Activated T-helper 1 cell treated with Interleukin-2 at 50 U/mL for 16 hours (primary cell): ENCODE results near the gene MBNL2.

Experiments used
- DNase-seq: peaks from one replicate; pipeline ENCODE4 v3.0.0-alpha.2; 2020; ENCODE audit warnings: low read depth

Gene MBNL2

DNA sequence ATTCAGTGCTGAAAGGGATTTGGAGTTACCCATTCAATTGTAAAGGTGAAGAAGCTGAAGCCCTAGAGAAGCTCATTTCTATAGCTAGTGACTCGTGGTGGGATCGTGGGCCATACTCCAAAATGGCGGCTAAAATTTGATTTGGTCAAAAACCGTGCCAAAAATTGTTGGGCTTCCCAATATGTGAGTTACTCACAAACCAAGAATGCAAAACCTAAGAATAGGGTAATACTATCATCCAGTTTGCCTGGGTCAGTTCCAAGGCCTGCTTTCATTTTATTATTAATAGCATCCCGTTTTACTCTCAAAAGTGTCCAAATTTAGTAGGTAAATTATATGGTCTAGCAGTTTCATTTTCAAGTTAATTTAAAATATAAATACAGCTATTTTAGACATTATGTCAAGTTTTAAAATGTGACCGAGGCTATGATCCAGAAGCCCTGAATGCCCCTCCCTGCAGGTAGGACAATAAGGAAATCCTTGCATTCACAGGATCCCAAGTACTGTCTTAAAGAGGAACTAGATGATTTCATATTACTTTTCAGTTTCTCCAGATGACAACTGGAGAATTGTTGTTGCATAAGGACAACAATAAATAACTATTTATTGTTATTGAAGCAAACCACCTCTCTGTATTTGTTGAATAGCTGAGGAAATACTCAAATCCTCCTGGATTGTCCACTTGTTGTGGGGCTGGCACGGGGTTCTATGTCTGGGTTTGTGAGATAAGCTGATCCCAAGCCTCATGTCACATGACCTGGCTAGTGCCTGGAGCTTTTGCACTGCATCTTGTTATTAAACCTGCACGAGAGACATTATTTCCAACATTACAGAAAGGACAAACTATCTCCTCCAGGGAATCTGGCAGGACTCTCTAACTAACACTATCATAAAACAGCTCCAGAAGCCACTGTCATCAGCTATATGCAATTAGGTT, 200.3 kb downstream of the MBNL2 start:
- DNase-seq: no peak

DNA sequence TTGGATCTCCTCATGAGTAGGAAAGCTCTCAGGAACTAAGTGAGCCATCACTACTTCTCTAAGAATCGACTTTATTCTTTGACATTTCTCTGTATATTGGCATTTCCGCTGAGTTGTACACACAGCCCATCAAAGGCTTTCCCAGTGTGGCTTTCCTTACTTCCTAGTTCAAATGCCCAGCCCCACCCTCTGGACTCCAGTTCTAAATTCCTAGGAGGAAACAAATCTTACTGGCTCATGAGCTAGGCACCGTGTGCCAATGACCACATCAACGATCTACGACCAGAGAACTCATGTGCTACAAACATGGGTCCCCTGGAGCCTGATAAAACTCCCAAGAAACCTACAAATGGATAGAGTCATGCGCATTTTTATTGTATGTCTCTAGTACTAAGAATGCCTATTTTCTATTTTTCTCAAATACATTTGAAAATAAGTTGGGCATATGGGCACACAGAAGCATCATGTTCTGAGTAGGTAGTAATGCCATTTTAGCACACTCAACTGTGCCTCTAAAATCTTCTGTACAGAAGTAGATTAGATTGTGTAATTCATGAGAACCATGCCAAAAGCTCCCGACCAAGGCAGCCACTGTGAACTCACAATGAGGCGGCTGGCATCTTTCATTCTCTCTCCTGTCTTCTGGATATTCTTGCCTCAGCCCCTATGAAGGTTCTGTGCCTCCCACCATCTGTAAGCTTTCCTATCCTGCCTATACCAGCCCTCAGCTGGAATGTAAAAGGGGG, 201.3 kb downstream of the MBNL2 start:
- DNase-seq: no peak

DNA sequence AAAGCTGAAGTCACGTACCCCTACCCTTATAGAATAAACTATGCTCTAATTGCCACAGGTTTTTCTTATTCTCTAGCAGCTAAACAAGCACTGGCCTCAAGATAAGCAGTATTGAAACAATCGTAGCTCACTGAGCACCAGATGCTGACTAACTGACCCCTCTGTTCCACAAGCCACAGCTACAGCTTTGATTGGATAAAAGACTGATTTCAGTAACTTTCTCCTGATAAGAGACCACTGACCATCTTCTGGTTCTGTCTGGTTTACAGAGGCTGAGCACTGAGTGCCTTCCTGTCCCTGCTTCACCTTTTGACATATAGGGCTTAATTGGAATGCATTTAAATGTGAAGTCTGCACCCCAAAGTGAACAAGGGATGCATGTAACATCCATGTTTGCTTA, 203.5 kb downstream of the MBNL2 start:
- no peak for DNase-seq

DNA sequence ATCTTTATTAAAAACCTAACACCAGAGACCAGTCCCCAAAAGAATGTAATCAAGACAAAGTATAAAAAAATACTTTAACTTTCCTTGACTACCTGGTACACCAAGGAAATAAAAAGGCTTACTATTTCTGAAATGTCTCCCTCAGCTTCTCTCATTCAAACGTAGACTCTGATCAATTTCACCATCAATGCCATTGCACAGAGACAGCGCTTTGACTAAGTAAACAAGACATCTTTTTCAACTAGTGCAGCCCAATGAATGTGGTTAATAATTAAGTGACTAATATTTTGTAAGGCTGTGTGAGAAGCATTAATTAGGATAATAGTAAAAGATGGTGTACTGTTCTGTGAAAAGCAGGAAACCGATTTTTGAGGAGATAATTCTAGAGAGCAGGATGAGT, 204.6 kb downstream of the MBNL2 start:
- no peak for DNase-seq

DNA sequence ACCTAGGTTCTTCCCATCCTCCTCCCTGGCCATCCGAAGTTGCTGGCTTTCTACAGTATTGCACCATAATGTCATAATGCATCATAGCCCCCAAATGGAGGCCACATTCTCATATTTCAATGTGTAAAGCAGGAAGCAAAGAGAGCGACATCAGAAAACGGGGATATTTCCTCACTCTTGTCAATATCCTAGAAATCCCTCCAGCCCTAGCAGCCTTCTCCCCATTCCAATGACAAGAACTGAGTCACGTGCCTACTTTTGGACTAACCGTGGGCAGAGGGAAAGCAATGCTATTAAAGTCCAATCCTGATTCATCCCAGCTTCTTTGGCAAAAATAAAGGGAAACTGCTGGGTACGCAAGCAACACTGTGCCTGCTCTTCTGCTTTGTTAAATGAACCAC, 207.5 kb downstream of the MBNL2 start:
- DNase-seq: no peak

DNA sequence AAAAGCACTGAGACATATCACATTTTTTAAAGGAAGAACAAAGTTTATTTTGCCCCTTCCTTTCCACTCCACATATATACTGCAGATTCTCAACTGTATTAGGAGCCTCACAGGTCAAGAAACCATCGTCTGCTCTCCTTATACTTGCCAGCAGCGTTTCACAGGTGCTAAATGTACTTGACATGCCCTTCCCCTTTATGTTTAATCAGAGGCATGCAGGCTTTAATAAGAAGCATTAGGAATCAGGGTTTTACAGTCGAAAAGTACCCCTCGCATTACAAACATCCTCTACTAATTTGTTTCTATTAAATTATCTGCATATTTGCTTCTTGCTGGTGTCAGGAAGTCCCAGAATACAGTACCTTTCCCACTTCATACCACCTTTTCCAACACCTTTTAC, 208.2 kb downstream of the MBNL2 start:
- DNase-seq: no peak

DNA sequence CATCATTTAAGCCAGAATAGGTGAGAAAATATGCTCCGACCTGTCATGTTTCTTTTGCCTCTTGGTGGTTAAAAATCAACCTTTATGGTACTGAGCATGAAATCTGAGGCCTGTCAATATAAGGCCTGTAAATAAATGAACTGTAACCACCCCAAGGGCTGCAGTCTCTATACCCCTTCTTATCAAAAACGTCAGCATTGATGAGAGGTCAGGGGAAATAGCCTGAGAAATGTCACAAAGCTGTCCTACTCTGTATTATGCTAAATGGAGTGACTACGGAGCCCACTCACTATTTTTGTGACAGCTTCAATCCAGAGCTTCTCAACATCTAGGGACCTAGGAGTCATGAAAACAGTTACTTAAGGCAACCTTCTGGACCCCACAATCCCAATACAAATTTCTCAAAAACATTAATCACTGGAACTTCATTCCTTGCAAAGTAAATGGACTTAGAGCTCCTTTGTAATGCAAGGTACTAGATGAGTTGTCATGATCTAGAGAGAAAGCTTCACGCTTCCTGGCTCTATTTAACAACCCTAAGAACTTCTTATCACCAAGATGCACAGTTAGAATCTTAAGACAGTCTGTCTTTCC, 209.1 kb downstream of the MBNL2 start:
- no peak for DNase-seq

DNA sequence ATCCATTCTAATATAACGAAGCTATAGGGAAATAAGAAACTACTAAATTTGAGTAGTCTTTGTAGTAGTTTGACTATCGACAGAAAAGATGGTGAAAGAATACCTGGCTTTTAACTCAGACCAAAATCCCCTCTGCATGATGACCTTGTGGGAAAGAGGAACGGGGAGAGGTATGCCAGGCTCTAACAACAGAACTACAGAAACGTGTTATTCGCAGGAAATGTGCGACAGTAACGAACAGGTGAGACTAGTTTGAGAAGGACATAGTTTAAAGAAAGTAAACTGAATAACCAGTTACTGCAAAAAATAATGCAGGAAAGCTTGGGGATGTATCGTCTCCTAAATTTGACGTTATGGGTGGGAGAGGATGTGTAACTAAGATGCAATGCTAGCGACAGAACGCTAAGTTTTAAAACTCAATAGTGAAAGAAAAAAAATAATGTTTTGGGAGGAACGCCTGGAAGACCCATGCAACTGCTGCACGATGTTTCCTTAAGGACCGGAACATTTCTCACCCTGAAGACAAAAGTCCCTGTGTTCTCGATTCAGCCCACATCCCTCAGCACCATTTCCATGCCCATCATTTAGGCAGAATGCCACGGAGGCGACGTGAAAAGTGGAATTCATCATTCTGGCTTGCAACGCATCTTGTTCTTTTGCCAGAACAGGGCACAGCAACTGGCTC, 210.2 kb downstream of the MBNL2 start:
- no peak for DNase-seq

DNA sequence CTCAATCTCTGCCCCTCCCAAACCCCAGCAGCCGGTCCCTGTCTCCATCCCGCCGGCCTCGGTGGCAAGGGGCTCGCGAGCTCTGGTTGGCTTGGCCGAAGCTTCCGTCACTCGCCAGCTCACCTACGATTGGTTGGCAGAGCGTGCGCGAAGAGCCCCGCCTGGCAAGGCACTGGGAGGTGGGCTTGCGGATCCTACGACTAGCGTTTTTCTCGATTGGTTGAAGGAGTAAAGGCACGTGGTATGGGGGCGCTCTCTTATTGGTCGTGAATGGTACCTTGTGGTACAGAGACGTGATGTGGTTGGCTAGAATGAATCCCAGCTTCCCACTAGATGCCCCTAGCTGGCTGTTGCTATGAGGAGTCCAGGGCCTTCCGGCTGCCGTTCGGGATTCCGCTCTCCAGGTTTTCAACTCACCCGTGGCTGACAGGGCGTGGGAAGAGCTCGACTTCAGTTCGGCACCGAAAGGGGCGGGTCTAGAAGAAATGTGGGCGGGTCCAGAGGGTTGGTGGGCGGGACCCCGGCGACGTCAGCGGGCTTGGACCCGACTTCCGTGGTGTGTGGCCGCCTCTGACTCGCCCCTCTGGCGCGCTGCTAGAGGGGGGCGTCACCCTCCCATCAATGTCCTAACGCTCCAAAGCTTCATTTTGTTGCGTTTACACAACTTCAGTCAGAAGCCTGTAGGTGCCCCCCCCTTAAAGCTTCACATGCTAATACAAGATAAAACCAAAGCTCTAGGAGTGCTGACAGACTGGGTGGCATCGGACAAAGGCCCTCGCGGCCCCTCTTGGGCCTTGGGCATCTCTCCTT, 211.0 kb downstream of the MBNL2 start:
- peak; percentile 94 for DNase-seq

DNA sequence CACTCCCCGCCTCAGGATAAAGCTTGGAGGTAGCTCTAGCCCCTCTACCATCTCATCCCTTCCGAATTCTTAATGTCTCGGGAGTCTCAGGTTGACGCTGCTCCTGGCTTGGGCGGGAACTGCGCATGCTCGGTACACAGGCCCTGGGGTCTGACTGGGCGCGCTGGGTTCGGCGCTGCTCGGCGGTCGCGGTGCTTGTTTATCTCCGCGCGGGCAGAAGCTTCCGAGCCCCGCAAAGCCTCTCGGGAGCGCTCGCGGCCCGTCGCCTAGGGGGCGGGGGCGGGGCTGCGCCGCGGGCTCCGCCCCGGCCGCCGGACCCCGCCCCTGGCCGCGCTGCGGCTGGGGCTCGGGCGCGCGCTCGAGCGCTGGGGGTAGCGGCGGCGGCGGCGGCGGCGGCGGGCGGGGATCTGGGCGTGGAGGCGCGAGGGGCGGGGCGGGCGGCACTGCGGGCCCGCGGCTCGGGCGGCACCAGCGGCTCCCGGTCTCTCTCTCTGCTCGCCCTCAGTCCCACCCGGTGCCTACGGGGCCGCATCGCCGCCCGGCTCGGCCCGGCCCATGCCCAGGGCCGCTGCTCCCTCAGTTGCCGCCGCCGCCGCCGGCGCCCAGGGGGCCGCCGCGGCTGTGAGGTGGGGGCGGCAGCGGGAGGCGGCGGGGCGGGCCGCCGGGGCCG, 211.7 kb downstream of the MBNL2 start, which contains the start of gene RAP2A:
TSS of gene RAP2A (plus strand) at position 443 of the 670 bp plus-strand sequence. CDS start 302 bp downstream, outside the sequence.
- DNase-seq: peak; percentile 87

DNA sequence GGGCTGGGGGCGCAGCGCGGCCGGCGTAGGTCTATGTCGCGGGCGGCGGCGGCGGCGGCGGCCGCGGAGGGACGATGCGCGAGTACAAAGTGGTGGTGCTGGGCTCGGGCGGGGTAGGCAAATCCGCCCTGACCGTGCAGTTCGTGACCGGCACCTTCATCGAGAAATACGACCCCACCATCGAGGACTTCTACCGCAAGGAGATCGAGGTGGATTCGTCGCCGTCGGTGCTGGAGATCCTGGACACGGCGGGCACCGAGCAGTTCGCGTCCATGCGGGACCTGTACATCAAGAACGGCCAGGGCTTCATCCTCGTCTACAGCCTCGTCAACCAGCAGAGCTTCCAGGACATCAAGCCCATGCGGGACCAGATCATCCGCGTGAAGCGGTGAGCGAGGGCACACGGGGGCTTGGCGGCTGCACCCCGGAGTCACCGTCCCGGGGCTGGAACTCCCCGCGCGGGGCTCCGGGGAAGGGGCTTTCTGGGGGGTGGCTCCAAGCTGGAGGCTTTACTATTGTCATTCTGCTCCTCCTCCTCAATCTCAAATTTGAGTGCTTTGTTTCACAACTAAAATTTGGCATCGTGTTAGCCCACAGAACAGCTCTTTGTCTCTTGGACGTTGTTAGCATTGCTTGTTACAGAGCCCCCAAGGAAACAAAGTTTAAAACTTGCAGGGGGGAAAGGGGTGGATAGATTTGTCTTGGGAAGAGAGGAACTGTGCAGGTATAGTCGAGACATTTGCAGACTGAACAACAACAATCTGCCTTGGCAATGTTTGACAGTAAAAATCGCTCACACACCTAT, 212.5 kb downstream of the MBNL2 start:
- DNase-seq: peak; percentile 13

DNA sequence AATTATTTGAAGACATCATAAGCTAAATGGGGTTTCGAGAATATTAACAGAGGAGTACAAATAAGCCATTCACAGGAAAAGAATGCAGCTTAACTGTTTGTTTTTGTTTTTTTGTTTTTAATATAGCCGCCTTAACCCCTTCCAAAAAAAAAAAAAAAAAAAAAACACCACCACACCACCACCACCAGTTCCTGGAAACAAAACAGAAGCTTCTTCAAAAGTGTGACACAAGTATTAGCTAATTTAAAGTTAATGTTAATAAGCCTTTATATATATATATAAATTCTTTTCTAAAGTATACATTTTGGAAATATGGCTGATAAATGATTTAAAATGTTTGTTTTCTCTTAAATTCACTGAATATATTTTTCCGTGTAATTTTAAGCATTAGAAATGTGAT, 213.2 kb downstream of the MBNL2 start:
- DNase-seq: no peak

DNA sequence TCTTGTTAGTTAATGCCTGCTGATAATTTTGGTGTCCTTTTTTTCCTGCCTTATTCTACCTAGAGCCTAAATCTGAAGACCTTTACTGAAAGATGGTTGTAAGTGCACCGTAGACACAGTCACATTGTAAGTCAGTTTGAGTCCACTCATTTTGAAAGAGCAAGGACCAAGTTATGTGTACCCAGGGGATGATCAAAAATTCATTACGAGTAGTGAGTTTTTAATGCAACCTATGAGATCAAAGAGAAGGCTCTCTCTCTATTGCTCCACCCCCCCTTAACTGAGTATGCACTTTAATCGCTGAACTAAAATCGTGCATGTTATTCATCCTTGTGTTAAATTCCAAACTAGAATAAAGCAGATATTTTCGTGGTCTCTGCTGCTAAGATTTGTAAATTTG, 213.7 kb downstream of the MBNL2 start:
- DNase-seq: no peak

DNA sequence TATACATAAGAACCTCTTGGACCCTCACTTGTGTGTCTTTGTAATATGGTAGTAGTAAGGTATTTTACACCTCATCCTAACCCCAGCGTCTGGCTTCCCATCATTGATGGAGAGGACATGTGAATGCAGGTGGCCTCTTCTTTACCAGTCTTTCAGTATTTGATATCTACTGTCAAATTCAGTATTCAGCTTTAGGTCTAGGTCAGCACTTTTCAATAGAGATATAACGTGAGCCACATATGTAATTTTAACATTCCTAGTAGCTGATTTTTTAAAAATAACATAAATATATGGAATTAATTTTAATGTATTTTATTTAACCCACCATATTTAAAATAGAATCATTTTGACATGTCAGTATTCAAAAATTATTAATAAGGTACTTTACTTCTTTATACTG, 214.7 kb downstream of the MBNL2 start:
- DNase-seq: no peak

DNA sequence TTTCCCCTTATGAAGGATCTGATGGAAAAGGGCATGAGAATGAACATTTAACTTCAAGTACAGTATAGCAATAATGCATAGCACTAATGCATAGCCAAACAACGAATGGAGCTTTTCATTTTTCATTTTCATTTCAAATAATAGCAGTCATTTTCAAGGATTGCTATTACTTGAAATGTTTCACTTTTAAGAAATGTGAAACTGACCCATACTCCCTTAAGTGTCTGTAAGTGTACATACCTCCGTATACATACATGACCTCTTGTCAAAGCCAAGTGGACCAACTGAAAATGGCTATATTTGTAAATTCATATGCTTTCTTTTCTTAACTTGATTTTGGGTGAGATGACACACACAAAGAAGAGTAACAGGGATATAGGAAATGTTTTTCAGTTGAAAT, 215.6 kb downstream of the MBNL2 start:
- DNase-seq: no peak

DNA sequence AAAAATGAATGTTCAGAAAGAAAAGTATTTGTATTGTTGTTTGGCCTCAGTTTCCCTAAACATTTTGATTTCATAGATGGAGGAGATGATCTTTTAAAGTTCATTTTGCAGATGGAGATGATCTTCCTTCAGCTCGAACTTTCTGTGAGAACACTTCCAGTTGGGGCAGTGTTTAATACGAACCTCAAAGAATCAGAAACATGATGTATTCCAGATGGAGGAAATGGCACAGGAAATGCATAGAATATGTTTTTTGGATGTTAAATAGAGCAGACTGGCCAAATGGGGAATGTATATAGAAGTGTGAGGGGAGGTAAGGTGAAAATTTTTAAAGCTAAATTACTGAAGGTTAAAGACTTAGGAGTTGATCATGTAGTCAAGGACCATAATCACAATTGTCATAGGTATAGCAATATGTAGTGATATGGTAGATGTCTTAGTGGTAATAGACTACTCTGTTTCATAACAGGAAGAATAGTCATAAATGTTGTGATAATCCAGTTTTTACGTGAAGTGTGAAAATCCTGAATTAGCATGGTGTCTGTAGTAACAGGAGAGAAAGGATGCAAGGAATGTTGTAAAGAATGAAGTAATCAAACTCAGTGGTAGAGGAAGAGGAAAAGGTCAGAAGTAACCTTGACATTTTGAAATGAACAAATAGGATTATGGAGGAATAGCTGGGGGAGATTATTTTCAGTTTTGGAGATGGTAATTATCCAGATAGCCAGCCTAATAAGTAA, 216.9 kb downstream of the MBNL2 start:
- no peak for DNase-seq

DNA sequence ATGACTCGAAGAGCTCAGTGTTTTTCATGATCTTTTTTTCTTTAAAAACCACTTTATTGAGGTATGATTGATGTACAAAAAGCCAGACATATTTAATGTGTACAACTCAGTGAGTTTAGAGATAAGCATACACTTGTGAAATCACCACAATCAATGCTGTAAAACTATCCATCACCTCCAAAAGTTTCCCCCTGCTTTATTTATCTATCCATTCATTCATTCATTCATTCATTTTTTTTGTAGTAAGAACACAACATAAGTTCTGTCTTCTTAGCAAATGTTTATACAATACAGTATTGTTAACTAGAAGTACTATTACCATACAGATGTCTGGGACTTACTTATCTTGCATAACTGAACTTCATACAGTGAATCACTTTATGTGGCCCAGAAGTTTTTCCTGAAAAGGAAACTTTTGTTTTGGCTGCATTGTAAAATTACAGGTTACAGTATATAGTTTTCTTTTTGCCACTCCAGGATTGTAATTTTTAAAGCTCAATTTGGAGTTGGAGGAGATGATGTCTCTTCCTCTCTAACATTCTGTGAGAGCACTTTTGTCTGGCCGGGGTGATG, 218.6 kb downstream of the MBNL2 start:
- DNase-seq: no peak

DNA sequence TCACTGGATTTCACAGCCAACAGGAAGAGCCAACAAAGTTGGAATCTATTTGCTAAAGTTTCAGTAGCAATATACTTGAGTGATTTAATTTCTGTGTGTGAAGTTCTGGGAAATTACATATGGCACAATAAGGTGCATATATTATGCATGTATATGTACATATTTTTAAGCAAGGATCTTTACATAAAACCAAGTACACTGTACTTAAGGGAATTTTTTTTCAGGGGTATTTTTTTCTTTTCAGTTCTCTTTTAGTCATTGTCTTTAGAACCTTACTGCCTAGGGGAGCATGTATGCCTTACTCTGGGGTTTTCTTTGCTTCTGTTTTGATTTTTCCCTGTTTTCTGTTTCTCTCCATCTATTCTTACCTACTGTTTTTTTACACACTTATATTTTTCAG, 219.2 kb downstream of the MBNL2 start:
- DNase-seq: no peak
